WERI-Rb-1 (cell line): ENCODE data around the gene MRM1.

Experiments
- DNase-seq: peaks from one replicate; pipeline ENCODE4 v3.0.0-alpha.2; 2020
- H3K27ac ChIP-seq: fragments of 250-450 bp; sonication (Bioruptor Pico); 2 replicates; pipeline ENCODE4 v1.5.1; 2020; ENCODE audit warnings: mild to moderate bottlenecking, moderate library complexity
- H3K27me3 ChIP-seq: fragments of 250-450 bp; sonication (Bioruptor Pico); 2 replicates; pipeline ENCODE4 v1.5.1; 2021; ENCODE audit warnings: mild to moderate bottlenecking, low read depth, moderate library complexity; ENCODE audit not compliant: insufficient read depth, severe bottlenecking
- H3K36me3 ChIP-seq: fragments of 250-450 bp; sonication (Bioruptor Pico); 2 replicates; pipeline ENCODE4 v1.5.1; 2020; ENCODE audit warnings: mild to moderate bottlenecking, moderate library complexity
- H3K4me3 ChIP-seq: 2 replicates; pipeline ENCODE4 v1.5.1; 2011; ENCODE audit warnings: low read depth, mild to moderate bottlenecking, control low read depth, low read length
- H3K9me3 ChIP-seq: fragments of 250-450 bp; sonication (Bioruptor Pico); 2 replicates; pipeline ENCODE4 v1.5.1; 2021; ENCODE audit warnings: mild to moderate bottlenecking, moderate library complexity; ENCODE audit not compliant: severe bottlenecking
- TF ChIP-seq, protein P1 (sequence below): IDR thresholded peaks from 2 replicates; pipeline ENCODE4 v1.5.1; 2011; ENCODE audit warnings: low read depth, mild to moderate bottlenecking, control low read depth, inconsistent platforms, low read length

Gene MRM1

DNA sequence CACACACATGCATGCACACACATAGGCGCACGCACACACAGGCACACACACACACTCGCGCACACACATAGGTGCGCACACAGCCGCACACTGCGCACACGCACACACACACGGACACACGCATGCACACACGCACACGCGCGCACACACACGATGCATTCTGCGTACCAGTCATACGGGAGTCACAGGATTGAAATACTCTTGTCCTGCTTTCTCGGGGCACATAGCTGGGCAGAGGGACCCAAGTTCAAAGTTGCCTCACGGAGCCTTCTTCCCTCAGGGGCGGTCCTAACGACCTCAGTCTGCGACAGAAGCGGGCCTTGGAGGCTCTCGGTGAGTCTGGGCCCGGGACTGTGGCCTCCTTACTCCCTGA lies 56.0 kb downstream of the MRM1 start:
- TF ChIP-seq, protein P1, sequence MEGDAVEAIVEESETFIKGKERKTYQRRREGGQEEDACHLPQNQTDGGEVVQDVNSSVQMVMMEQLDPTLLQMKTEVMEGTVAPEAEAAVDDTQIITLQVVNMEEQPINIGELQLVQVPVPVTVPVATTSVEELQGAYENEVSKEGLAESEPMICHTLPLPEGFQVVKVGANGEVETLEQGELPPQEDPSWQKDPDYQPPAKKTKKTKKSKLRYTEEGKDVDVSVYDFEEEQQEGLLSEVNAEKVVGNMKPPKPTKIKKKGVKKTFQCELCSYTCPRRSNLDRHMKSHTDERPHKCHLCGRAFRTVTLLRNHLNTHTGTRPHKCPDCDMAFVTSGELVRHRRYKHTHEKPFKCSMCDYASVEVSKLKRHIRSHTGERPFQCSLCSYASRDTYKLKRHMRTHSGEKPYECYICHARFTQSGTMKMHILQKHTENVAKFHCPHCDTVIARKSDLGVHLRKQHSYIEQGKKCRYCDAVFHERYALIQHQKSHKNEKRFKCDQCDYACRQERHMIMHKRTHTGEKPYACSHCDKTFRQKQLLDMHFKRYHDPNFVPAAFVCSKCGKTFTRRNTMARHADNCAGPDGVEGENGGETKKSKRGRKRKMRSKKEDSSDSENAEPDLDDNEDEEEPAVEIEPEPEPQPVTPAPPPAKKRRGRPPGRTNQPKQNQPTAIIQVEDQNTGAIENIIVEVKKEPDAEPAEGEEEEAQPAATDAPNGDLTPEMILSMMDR: no peak
- Histone ChIP-seq H3K4me3 (no peak overlapping the region), H3K9me3 (no peaks in the 10 kb centered on the region), H3K36me3 (no peaks in the 10 kb centered on the region), H3K27ac (no peak overlapping the region), H3K27me3 (no peaks in the 10 kb centered on the region)
- no peak for DNase-seq

DNA sequence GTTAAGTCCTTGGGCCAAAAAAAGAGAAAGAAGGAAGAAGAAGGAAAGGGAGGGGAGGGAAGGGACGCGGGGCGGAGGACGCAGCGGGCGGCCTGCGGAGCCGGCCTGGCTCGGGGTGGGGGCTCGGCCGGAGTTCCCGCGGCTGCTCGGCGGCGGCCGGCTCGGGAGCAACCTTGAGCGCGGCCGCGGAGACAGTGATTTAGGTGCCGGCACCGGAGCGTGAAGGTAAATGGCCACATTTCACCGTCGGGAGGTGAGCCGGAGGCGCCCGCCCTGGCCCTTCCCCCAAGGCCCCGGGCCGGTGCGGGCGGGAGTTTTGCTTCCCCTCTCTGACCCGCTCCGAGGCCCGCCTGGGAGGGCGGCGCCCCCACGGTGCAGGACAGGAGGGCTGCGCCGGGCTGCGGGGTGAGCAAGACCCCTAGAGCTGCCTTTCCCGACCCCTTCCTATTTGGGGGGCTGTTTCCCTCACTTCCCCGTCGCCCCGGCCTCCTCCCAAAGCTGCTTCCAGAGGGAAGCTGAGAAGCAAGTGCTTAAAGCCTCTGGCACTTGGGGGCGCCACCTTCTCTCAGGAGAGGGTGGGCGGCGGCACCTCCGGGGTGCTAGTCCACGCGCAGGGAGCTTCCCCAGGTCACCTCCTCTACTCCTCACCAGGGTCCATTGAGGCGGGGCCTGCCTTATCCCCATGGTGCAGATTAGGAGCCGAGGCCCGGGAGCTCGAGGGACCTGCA lies 56.5 kb downstream of the MRM1 start:
- DNase-seq: peak; percentile 75
- Histone ChIP-seq H3K27ac (no peak overlapping the region), H3K36me3 (no peaks in the 10 kb centered on the region), H3K9me3 (no peaks in the 10 kb centered on the region), H3K27me3 (no peaks in the 10 kb centered on the region), H3K4me3 (no peak overlapping the region)
- TF ChIP-seq, protein P1: peak; percentile 62
